ENCODE measurements around the gene KIAA0930. TPM values are rescaled to one million over a fixed set of nuclear protein-coding genes. Genes with fewer than 3 reads are reported as not detected.
"Not testable (repeated sequence)": the region's sequence is repeated elsewhere in the genome, so short reads cannot be mapped to it uniquely, and the experiment has no call there.

KIAA0930 gene
- total RNA-seq, 2 experiments from 2014 or later: 16.6 to 19.5 TPM

- Mint-ChIP-seq H3K9me3 (no peaks in the 10 kb centered on the region), H3K27ac (no peak overlapping the region), H3K36me3 (ENCODE audit: low read depth) (peaks cover 6% of the 10 kb centered on the region), H3K27me3 (ENCODE audit: low read depth) (no peaks in the 10 kb centered on the region), H3K4me3 (no peak overlapping the region), H3K4me1 (ENCODE audit: low read depth) (no peaks in the 10 kb centered on the region)
- DNase-seq: no peak
- CTCF ChIA-PET: interaction anchor here (2.4 kb wide), 1 partner anchor 10 kb away, joined by 8 read pairs; no protein-coding TSS in a partner anchor
- intact Hi-C loops (cut with micrococcal nuclease): no loop called here
These were observed 42.9 kb downstream of the KIAA0930 start for GRCh38 chr22:45197606-45198462.

- peaks cover 6% of the 10 kb centered on the region for H3K36me3 Mint-ChIP-seq (ENCODE audit: low read depth)
- no peak overlapping the region for H3K27ac Mint-ChIP-seq
- no peak for DNase-seq
- intact Hi-C loops (cut with micrococcal nuclease): no loop called here
- no peaks in the 10 kb centered on the region for H3K27me3 Mint-ChIP-seq (ENCODE audit: low read depth)
- no peak overlapping the region for H3K4me3 Mint-ChIP-seq
- H3K9me3 Mint-ChIP-seq: no peaks in the 10 kb centered on the region
- no peaks in the 10 kb centered on the region for H3K4me1 Mint-ChIP-seq (ENCODE audit: low read depth)
- CTCF ChIA-PET: interaction anchor here (2.4 kb wide), 1 partner anchor 11 kb away, joined by 8 read pairs; no protein-coding TSS in a partner anchor
These were observed 43.6 kb downstream of the KIAA0930 start for GRCh38 chr22:45196926-45197605.

GRCh38 chr22:45196308-45196707 is 44.4 kb downstream of the KIAA0930 start:
- no peaks in the 10 kb centered on the region for H3K27me3 Mint-ChIP-seq (ENCODE audit: low read depth)
- no peaks in the 10 kb centered on the region for H3K9me3 Mint-ChIP-seq
- no peak overlapping the region for H3K4me3 Mint-ChIP-seq
- DNase-seq: no peak
- H3K27ac Mint-ChIP-seq: no peak overlapping the region
- H3K36me3 Mint-ChIP-seq (ENCODE audit: low read depth): peaks cover 6% of the 10 kb centered on the region
- CTCF ChIA-PET: interaction anchor here (2.4 kb wide), 1 partner anchor 12 kb away, joined by 8 read pairs; no protein-coding TSS in a partner anchor
- intact Hi-C loops (cut with micrococcal nuclease): no loop called here
- no peaks in the 10 kb centered on the region for H3K4me1 Mint-ChIP-seq (ENCODE audit: low read depth)

- CTCF ChIA-PET: no interaction called here
- no peaks in the 10 kb centered on the region for H3K4me1 Mint-ChIP-seq (ENCODE audit: low read depth)
These were observed 45.1 kb downstream of the KIAA0930 start for GRCh38 chr22:45195616-45196015.

GRCh38 chr22:45194686-45195085 is 46.0 kb downstream of the KIAA0930 start:
- H3K36me3 Mint-ChIP-seq (ENCODE audit: low read depth): peaks cover 5% of the 10 kb centered on the region
- H3K27me3 Mint-ChIP-seq (ENCODE audit: low read depth): no peaks in the 10 kb centered on the region

More at GRCh38 chr22:45195616-45196015, 45.1 kb downstream of the KIAA0930 start:
- intact Hi-C loops (cut with micrococcal nuclease): no loop called here
- no peak for DNase-seq
- Mint-ChIP-seq H3K9me3 (no peaks in the 10 kb centered on the region), H3K27me3 (ENCODE audit: low read depth) (no peaks in the 10 kb centered on the region), H3K36me3 (ENCODE audit: low read depth) (peaks cover 6% of the 10 kb centered on the region), H3K27ac (no peak overlapping the region), H3K4me3 (no peak overlapping the region)

GRCh38 chr22:45192701-45193187 is 48.0 kb downstream of the KIAA0930 start:
- intact Hi-C loops (cut with micrococcal nuclease): no loop called here
- H3K27ac Mint-ChIP-seq: no peak overlapping the region
- no peaks in the 10 kb centered on the region for H3K36me3 Mint-ChIP-seq (ENCODE audit: low read depth)
- CTCF ChIA-PET: interaction anchor here (0.5 kb wide), 1 partner anchor 12 kb away, joined by 3 read pairs; no protein-coding TSS in a partner anchor
- H3K27me3 Mint-ChIP-seq (ENCODE audit: low read depth): no peaks in the 10 kb centered on the region
- no peaks in the 10 kb centered on the region for H3K4me1 Mint-ChIP-seq (ENCODE audit: low read depth)
- no peak overlapping the region for H3K4me3 Mint-ChIP-seq
- no peaks in the 10 kb centered on the region for H3K9me3 Mint-ChIP-seq
- no peak for DNase-seq

More at GRCh38 chr22:45194686-45195085, 46.0 kb downstream of the KIAA0930 start:
- CTCF ChIA-PET: interaction anchor here (0.6 kb wide), 1 partner anchor 25 kb away, joined by 3 read pairs; no protein-coding TSS in a partner anchor
- Mint-ChIP-seq H3K4me3 (no peak overlapping the region), H3K9me3 (no peaks in the 10 kb centered on the region), H3K27ac (no peak overlapping the region), H3K4me1 (ENCODE audit: low read depth) (no peaks in the 10 kb centered on the region)
- intact Hi-C loops (cut with micrococcal nuclease): no loop called here
- DNase-seq: no peak

GRCh38 chr22:45191746-45192145 is 48.9 kb downstream of the KIAA0930 start:
- H3K9me3 Mint-ChIP-seq; intact Hi-C loops (cut with micrococcal nuclease); H3K36me3 Mint-ChIP-seq (ENCODE audit: low read depth); H3K27me3 Mint-ChIP-seq (ENCODE audit: low read depth); CTCF ChIA-PET; DNase-seq; H3K4me1 Mint-ChIP-seq (ENCODE audit: low read depth); H3K27ac Mint-ChIP-seq; H3K4me3 Mint-ChIP-seq: not testable (repeated sequence)

GRCh38 chr22:45190202-45190872 is 50.4 kb downstream of the KIAA0930 start:
- Mint-ChIP-seq H3K9me3 (no peaks in the 10 kb centered on the region), H3K27me3 (ENCODE audit: low read depth) (no peaks in the 10 kb centered on the region), H3K36me3 (ENCODE audit: low read depth) (peaks cover 4% of the 10 kb centered on the region), H3K4me1 (ENCODE audit: low read depth) (peaks cover 12% of the 10 kb centered on the region), H3K27ac (no peak overlapping the region), H3K4me3 (no peak overlapping the region)
- intact Hi-C loops (cut with micrococcal nuclease): no loop called here
- CTCF ChIA-PET: no interaction called here
- no peak for DNase-seq

GRCh38 chr22:45188779-45189178 is 51.9 kb downstream of the KIAA0930 start:
- Mint-ChIP-seq H3K4me3 (no peak overlapping the region), H3K27me3 (ENCODE audit: low read depth) (no peaks in the 10 kb centered on the region), H3K4me1 (ENCODE audit: low read depth) (peaks cover 13% of the 10 kb centered on the region), H3K27ac (no peak overlapping the region), H3K9me3 (no peaks in the 10 kb centered on the region), H3K36me3 (ENCODE audit: low read depth) (peaks cover 13% of the 10 kb centered on the region)
- no peak for DNase-seq
- intact Hi-C loops (cut with micrococcal nuclease): no loop called here
- CTCF ChIA-PET: no interaction called here

GRCh38 chr22:45187891-45188290 is 52.8 kb downstream of the KIAA0930 start:
- peaks cover 18% of the 10 kb centered on the region for H3K36me3 Mint-ChIP-seq (ENCODE audit: low read depth)
- intact Hi-C loops (cut with micrococcal nuclease): no loop called here
- no peak overlapping the region for H3K4me3 Mint-ChIP-seq
- CTCF ChIA-PET: no interaction called here
- H3K27ac Mint-ChIP-seq: no peak overlapping the region
- H3K9me3 Mint-ChIP-seq: no peaks in the 10 kb centered on the region
- H3K4me1 Mint-ChIP-seq (ENCODE audit: low read depth): peaks cover 13% of the 10 kb centered on the region
- DNase-seq: no peak
- no peaks in the 10 kb centered on the region for H3K27me3 Mint-ChIP-seq (ENCODE audit: low read depth)

GRCh38 chr22:45185718-45186514 is 54.8 kb downstream of the KIAA0930 start:
- peak overlapping the region; percentile 46 for H3K27ac Mint-ChIP-seq
- peaks cover 22% of the 10 kb centered on the region for H3K4me1 Mint-ChIP-seq (ENCODE audit: low read depth)
- no peak overlapping the region for H3K4me3 Mint-ChIP-seq
- peak; percentile 26 for DNase-seq
- no peaks in the 10 kb centered on the region for H3K27me3 Mint-ChIP-seq (ENCODE audit: low read depth)
- peaks cover 30% of the 10 kb centered on the region for H3K36me3 Mint-ChIP-seq (ENCODE audit: low read depth)
- intact Hi-C loops (cut with micrococcal nuclease): no loop called here
- CTCF ChIA-PET: interaction anchor here (2.2 kb wide), 1 partner anchor 13 kb away, joined by 5 read pairs; no protein-coding TSS in a partner anchor
- no peaks in the 10 kb centered on the region for H3K9me3 Mint-ChIP-seq
